VCaP (cell line): Measurements from ENCODE around the gene TTLL11.
A peak's percentile ranks its signal among the peaks of the same experiment; 100 is the strongest.

Experiments
- H3K27ac ChIP-seq: fragments of 450-650 bp; 2 replicates; pipeline ENCODE4 v1.5.1; 2017
- TF ChIP-seq, protein P1 (sequence below): fragments of 450-650 bp; conservative IDR thresholded peaks from 2 replicates; pipeline ENCODE4 v1.5.1; 2017; ENCODE audit warnings: mild to moderate bottlenecking, moderate library complexity

Gene TTLL11

GRCh38 chr9:121852241-121852640, 240.9 kb downstream of the TTLL11 start:
- peak overlapping the region; percentile 18; the same call in 1 of the 2 replicates for H3K27ac ChIP-seq
- TF ChIP-seq, protein P1, sequence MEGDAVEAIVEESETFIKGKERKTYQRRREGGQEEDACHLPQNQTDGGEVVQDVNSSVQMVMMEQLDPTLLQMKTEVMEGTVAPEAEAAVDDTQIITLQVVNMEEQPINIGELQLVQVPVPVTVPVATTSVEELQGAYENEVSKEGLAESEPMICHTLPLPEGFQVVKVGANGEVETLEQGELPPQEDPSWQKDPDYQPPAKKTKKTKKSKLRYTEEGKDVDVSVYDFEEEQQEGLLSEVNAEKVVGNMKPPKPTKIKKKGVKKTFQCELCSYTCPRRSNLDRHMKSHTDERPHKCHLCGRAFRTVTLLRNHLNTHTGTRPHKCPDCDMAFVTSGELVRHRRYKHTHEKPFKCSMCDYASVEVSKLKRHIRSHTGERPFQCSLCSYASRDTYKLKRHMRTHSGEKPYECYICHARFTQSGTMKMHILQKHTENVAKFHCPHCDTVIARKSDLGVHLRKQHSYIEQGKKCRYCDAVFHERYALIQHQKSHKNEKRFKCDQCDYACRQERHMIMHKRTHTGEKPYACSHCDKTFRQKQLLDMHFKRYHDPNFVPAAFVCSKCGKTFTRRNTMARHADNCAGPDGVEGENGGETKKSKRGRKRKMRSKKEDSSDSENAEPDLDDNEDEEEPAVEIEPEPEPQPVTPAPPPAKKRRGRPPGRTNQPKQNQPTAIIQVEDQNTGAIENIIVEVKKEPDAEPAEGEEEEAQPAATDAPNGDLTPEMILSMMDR = no peak

DNA sequence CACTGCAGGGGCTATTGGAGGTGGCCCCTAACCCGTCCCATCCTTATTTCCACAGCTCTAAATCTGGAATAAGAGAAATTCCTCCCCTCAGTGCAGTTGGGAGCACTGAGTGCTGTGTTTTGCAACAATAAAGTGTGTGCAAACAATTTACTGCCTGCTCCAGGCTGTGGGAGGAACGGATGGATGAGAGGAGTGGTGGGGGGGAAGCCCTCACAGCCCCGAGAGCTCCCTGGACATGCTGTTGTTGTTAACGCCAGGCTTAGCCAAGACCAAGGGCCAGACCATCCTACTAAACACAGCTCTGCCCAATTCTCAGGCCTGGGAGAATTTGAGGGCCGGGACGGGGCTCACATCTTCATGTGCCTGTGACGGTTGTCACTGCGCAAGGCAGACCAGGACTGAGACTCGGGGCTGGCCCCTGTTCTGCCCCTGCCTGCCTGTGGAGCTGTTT, 241.4 kb downstream of the TTLL11 start:
- H3K27ac ChIP-seq = peak overlapping the region; percentile 18; the same call in 1 of the 2 replicates
- TF ChIP-seq, protein P1 = no peak

GRCh38 chr9:121850366-121850765, 242.7 kb downstream of the TTLL11 start:
- H3K27ac ChIP-seq = no peak overlapping the region
- TF ChIP-seq, protein P1 = no peak

- no peak overlapping the region for H3K27ac ChIP-seq
- TF ChIP-seq, protein P1 = no peak
Observed at GRCh38 chr9:121849554-121849953, 243.6 kb downstream of the TTLL11 start.

- TF ChIP-seq, protein P1 = no peak
Observed at GRCh38 chr9:121844562-121844961, 248.5 kb downstream of the TTLL11 start.

GRCh38 chr9:121844098-121844497, 249.0 kb downstream of the TTLL11 start:
- TF ChIP-seq, protein P1 = no peak
- H3K27ac ChIP-seq = peak overlapping the region; percentile 74

More at GRCh38 chr9:121844562-121844961, 248.5 kb downstream of the TTLL11 start:
- peak overlapping the region; percentile 74 for H3K27ac ChIP-seq

DNA sequence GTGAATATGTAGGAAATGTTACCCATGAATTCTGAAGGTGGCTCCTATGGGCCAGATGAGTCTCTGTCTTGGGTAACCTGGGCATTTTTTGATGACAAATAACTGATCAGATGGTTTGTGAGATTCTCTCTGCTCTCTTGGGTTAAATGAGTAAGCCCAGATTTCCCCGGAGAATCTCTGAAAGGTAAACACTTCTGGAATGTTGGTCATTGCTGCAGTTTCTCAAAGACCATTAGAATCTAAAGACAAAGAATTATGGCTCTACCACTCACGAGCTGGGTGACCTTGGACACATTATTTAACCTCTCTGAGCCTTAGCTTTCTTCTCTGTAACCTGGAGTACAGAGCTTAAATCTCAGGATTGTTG, 250.5 kb downstream of the TTLL11 start:
- peak overlapping the region; percentile 74; the same call in 1 of the 2 replicates for H3K27ac ChIP-seq
- TF ChIP-seq, protein P1 = no peak
